DOHH2 (cell line): ENCODE measurements around the gene KRTAP10-1.
"Not testable (repeated sequence)": the region's sequence is repeated elsewhere in the genome, so short reads cannot be mapped to it uniquely, and the experiment has no call there.

Experiments
- H3F3A ChIP-seq: fragments of 200-600 bp; sonication (generic), shearing (Covaris generic); 2 replicates; pipeline ENCODE4 v1.6.0; 2016; ENCODE audit warnings: antibody characterized with exemption, mild to moderate bottlenecking; ENCODE audit not compliant: control insufficient read depth, insufficient read depth
- H3K27ac ChIP-seq: fragments of 200-600 bp; sonication (generic); 2 replicates; pipeline ENCODE4 v1.5.1; 2014; ENCODE audit warnings: low read depth, mild to moderate bottlenecking, low read length, moderate library complexity
- H3K27me3 ChIP-seq: fragments of 200-600 bp; sonication (generic); 2 replicates; pipeline ENCODE4 v1.6.1; 2014; ENCODE audit warnings: mild to moderate bottlenecking, low read length, mixed read lengths; ENCODE audit not compliant: control insufficient read depth
- H3K36me3 ChIP-seq: fragments of 200-600 bp; sonication (generic); 2 replicates; pipeline ENCODE4 v1.6.1; 2014; ENCODE audit warnings: mild to moderate bottlenecking, low read length, moderate library complexity, mixed read lengths; ENCODE audit not compliant: control insufficient read depth
- H3K4me1 ChIP-seq: fragments of 200-600 bp; sonication (generic); 2 replicates; pipeline ENCODE4 v1.6.1; 2014; ENCODE audit warnings: mild to moderate bottlenecking, low read length, mixed read lengths; ENCODE audit not compliant: control insufficient read depth
- H3K4me2 ChIP-seq: fragments of 200-600 bp; sonication (generic); 2 replicates; pipeline ENCODE4 v1.6.0; 2014; ENCODE audit warnings: mild to moderate bottlenecking, low read length, moderate library complexity
- H3K4me3 ChIP-seq: fragments of 200-600 bp; sonication (generic); 2 replicates; pipeline ENCODE4 v1.5.1; 2014; ENCODE audit warnings: mild to moderate bottlenecking, low read length, mixed read lengths
- H3K79me2 ChIP-seq: fragments of 200-600 bp; sonication (generic); 2 replicates; pipeline ENCODE4 v1.6.1; 2014; ENCODE audit warnings: mild to moderate bottlenecking, low read length, mixed read lengths; ENCODE audit not compliant: control insufficient read depth
- H3K9me2 ChIP-seq: fragments of 200-600 bp; sonication (generic); replicated peaks from 2 replicates; pipeline ENCODE4 v1.6.1; 2014; ENCODE audit warnings: mild to moderate bottlenecking, low read length, mixed read lengths; ENCODE audit not compliant: control insufficient read depth
- H3K9me3 ChIP-seq: fragments of 200-600 bp; sonication (generic); 2 replicates; pipeline ENCODE4 v1.6.1; 2014; ENCODE audit warnings: antibody characterized with exemption, low read length, mixed read lengths; ENCODE audit not compliant: control insufficient read depth, insufficient read depth
- H4K20me1 ChIP-seq: fragments of 200-600 bp; sonication (generic); 2 replicates; pipeline ENCODE4 v1.6.0; 2014; ENCODE audit warnings: low read depth, mild to moderate bottlenecking, antibody characterized with exemption, low read length, moderate library complexity; ENCODE audit not compliant: control insufficient read depth, insufficient read depth
- CTCF ChIP-seq: fragments of 200-600 bp; sonication (generic); IDR thresholded peaks from one replicate; pipeline ENCODE4 v1.5.1; 2014; ENCODE audit warnings: antibody characterized with exemption, mild to moderate bottlenecking, low read depth, low read length; ENCODE audit not compliant: poor library complexity, severe bottlenecking
- EZH2phosphoT487 ChIP-seq: fragments of 200-600 bp; sonication (generic); IDR thresholded peaks from 2 replicates; pipeline ENCODE4 v1.6.1; 2017; ENCODE audit warnings: borderline replicate concordance, mild to moderate bottlenecking, antibody characterized with exemption, low read length, moderate library complexity, mixed read lengths

KRTAP10-1 gene

GRCh38 chr21:44574457-44575306 lies 34.7 kb upstream of the KRTAP10-1 start:
- Histone ChIP-seq H3K27ac (no peak overlapping the region), H3K4me1 (no peaks in the 10 kb centered on the region), H3K36me3 (no peaks in the 10 kb centered on the region), H3K27me3 (no peaks in the 10 kb centered on the region), H3K9me3 (0 out of 2 replicates have a peak, but pooled peaks cover 3% of the 10 kb centered on the region), H3K4me3 (no peak overlapping the region), H3K9me2 (no peaks in the 10 kb centered on the region), H3K4me2 (no peak overlapping the region), H4K20me1 (no peaks in the 10 kb centered on the region), H3F3A (no peaks in the 10 kb centered on the region), H3K79me2 (no peaks in the 10 kb centered on the region)
- TF ChIP-seq CTCF, result no peak
- TF ChIP-seq EZH2phosphoT487, result no peak

- not testable (repeated sequence) for H3K4me1 ChIP-seq, H3K4me3 ChIP-seq, H3K79me2 ChIP-seq, H3K4me2 ChIP-seq, H3K9me2 ChIP-seq, H3K27ac ChIP-seq, H4K20me1 ChIP-seq, H3K9me3 ChIP-seq, H3K27me3 ChIP-seq, H3F3A ChIP-seq, H3K36me3 ChIP-seq
Observed at GRCh38 chr21:44573630-44574456, 33.8 kb upstream of the KRTAP10-1 start, which contains the start of gene KRTAP10-4. KRTAP10-4 (plus strand) TSS chr21:44573729; CDS start chr21:44573759, 30 bp downstream.

GRCh38 chr21:44572959-44573583 lies 33.1 kb upstream of the KRTAP10-1 start:
- Histone ChIP-seq H3K9me3 (0 out of 2 replicates have a peak, but pooled peaks cover 3% of the 10 kb centered on the region), H3K4me3 (no peak overlapping the region), H3K36me3 (no peaks in the 10 kb centered on the region), H3K9me2 (no peaks in the 10 kb centered on the region), H3K27me3 (no peaks in the 10 kb centered on the region), H3K4me2 (no peak overlapping the region), H3K27ac (no peak overlapping the region), H3K79me2 (no peaks in the 10 kb centered on the region), H3F3A (no peaks in the 10 kb centered on the region), H3K4me1 (no peaks in the 10 kb centered on the region), H4K20me1 (no peaks in the 10 kb centered on the region)
- TF ChIP-seq EZH2phosphoT487, result no peak
- no peak for TF ChIP-seq CTCF
